ENCODE measurements around the gene GNAQ.

GRCh38 chr9:77910194-77910621 lies 121.4 kb downstream of the GNAQ start:
- TF ChIP-seq CTCF (IDR thresholded peaks at IDR 0.05), result no peak
- no peak for TF ChIP-seq POLR2A (IDR thresholded peaks at IDR 0.05)

Data from lower leg skin (tissue), 3 donors.